ENCODE data around the gene MTUS2.

- TF ChIP-seq MAZ (IDR thresholded peaks at IDR 0.05; ENCODE audit: borderline replicate concordance, low read depth, low read length) (no peak), POLR2AphosphoS2 (conservative IDR thresholded peaks at IDR 0.05; ENCODE audit: low read length) (no peak), CEBPB (IDR thresholded peaks at IDR 0.05) (no peak), CTCF (IDR thresholded peaks at IDR 0.05) (no peak), EP300 (IDR thresholded peaks at IDR 0.05) (no peak)
Measured at GRCh38 chr13:28976636-28977035, 156.5 kb downstream of the MTUS2 start.
